HG02588 (cell line): Measurements from ENCODE around the gene TMEM132C.

Experiments used
- ATAC-seq: cut with Tn5 transposase; IDR thresholded peaks from one replicate; pipeline ENCODE4 v1.9.1; 2021; ENCODE audit warnings: mild to moderate bottlenecking, moderate library complexity; ENCODE audit not compliant: unreplicated experiment

The TMEM132C gene

DNA sequence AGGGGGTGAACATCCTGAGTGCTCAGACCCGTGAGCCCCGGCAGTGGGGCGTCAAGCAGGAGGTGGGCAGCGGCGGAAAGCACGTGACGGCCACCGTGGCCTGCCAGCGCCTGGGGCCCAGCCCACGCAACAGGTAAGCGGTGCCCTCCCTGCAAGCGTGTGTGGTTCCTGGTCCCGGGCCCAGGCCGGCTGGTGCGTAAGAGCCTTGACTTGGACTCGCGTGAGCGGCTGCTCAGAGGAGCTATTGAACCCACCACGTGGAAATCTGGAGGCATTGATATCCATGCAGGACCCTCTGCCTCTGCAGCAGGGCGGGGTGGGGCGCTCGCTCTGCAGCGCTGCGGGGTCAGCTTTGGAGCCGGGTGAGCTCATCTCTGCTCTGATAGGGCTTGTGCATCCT is 277.0 kb downstream of the TMEM132C start:
- no peak for ATAC-seq

DNA sequence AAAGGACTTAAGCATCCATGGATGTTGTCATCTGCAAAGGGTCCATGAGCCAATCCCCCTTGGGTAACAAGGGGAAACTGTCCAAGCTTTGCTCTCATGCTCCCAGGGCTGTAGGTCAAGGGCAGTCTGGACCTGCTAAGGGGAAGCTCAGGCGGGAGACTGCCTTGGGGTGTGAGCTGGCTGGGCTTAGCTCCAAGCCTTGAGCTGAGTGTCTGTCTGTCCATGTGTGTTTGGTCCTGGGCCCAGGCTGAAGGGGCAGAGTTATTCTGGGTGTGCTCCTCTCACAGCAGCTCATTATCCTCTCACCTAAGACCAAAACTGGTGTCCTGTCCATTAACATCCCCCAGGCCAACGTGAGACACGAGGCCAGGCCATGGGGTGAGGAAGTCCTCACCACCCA is 282.0 kb downstream of the TMEM132C start:
- ATAC-seq = no peak

DNA sequence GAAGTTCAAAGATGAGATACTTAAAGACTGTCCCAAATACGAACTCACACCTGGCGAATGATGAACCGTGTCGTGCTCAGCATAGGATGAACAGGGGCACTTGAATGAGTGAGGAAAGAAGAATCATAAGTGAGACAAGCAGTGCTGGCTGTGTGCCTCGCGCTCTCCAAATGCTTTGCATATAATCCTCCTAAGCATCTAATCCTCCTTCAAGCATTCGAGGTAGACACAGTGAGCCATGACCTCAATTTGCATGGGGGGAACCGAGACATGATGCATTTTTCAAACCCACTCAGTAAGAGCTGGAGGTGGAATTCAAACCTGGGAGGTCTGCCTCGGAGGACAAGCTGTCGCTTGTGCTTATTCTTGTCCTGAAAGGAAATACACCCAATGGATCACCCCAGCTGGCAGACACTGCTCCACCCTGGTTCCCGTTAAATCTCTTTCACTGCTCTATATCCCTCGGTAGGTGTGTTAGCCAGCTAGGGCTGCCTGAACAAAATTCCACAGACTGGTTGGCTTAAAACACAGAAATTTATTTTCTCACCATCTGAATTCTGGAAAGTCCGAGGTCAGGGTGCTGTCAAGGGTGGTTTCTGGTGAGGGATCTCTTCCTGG is 282.7 kb downstream of the TMEM132C start:
- no peak for ATAC-seq

DNA sequence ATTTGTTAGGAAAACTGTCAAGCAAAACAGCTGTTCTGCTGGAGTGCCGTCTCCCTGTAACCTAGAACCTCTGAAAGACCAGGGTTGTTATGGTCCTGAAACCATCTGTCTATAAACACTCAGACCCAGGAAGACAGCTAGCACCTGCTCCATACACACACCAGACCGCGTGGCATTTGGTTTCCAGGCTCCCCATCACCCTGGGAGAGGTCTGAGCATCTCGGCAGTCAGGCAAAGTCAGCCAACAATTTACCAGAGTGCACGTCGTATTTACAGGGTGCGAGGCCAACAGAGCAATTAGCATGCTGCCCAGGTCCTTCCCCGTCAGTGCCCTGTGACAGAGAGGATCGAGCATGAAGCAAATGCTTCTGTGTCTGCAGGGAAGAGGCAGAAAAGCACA is 284.3 kb downstream of the TMEM132C start:
- ATAC-seq = no peak

DNA sequence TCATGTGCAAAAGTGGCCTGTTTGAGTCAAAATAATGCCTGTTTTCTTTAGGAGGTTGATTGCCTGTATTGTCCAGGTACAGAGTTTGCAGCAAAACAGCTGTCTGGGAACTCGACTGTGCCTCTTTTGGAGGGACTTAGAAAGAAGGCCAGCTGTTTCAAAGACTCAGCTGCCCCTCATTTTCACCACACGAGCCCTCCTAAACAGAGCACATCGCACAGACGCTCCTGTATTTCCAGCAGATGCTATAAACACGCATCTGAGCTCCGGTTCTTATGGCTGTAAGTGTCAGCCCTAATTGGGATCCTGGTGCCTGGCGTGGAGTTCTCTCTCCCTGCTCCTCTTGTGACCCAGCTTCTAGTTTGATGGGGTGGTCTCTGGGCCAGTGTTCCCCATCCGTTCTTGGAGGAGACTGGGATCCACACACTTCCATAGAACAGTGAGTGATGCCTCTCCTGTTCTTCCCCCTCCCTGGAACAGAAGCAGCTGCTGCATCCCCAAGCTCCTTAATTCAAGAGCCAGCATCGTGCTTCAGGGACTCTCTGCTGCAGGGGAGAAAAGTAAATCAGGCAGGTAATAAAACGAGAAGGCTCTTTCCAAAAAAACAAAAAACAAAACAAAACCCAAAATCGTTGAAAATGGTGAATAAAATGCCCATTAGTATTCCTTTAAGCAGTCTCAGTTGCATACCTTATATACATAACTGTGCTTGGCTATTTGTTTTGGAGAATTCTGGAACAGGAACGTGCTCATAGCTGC is 287.8 kb downstream of the TMEM132C start:
- no peak for ATAC-seq

DNA sequence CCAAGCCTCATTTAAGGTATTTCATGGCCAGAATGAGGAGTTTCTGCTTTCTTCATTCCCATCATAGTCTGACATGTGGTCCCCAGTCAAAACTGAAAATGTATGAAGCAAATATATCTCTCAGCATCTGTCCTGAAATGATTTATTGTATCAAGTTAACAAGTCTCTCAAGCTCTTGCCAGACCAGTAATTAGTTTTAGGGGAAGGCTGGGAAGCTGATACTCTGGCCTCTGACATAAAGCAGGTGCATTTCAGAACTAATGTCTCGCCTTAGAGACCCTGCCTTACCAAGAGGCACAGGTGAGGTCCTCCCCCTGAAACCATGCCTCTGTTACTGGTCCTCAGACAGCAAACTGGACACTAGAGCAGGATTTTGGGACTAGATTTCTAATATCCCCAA is 290.3 kb downstream of the TMEM132C start:
- ATAC-seq = no peak

DNA sequence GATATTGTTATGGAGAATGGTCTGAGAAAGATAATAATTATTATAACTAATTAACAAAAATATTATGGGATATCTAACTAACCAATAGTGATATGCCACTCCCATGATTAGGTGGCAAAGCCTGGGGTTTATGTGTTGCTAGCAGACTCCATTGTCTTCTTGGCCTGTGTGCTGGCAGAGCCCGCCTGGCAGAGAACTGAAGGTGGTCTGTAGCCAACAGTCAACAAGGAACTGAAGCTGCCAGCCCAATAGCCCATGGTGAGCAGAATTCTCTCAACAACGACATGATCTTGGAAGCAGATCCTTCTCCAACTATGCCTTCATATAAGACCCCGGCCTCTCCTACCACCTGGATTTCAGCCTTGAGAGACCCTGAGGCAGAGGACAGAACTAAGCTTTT is 298.0 kb downstream of the TMEM132C start:
- ATAC-seq = no peak

DNA sequence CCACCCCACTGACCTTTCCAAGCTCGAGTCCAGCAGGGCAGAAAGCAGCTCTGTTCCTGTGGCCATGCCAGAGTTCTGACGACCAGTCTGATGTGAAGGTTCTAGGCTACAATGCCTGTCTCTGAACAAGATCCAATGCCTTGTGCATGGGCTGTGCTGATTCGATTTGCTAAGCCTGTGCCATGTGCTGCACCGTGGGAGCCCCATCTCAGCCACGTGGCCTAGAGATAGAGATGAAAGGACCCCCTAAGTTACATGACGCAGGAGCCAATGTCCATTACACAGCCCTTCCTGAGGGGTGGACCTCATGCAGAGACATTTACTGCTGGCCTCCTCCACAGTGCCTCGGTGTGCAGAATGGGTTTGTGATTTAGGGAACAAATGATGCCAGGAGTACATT is 300.8 kb downstream of the TMEM132C start:
- ATAC-seq = no peak

DNA sequence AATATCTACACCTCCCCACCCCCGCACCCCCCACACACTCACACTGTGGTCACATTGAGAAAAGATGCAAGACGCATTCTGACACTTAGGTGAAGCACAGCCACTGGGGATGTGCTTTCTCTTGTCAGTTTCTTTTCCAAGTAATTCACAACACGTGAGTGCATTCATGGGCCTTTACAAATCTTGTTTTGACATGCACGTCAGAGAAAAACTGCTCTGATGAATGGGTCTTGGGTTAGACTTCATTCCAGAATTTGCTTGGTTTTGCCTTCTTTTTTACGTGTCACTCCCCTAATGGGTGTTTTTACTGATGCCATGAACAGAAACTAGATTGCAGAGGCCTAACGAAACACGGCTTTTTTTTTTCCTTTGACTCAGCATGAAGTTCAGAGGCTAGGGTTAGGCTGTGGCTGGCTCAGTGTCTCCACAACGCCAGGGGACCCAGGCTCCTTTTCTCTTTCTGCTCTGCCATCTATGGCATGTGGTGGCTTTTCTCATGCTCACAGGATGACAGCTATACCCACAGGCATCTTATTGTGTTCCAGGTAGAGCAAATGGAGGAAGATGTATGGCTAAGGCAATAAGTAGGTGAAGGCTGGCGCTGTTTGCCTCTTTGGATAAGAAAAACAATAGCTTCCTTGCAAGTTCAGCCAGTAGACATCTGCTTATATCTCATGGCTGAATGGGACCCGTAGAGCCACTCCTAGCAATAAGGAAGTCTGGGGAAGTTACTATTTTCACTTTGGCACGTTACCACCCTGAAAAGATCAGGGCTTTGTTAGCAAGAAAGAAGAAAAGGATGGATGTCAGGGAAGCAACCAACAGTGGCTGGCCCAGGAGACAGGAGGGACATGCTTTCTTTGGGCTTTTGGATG is 303.5 kb downstream of the TMEM132C start:
- peak; percentile 84 for ATAC-seq

DNA sequence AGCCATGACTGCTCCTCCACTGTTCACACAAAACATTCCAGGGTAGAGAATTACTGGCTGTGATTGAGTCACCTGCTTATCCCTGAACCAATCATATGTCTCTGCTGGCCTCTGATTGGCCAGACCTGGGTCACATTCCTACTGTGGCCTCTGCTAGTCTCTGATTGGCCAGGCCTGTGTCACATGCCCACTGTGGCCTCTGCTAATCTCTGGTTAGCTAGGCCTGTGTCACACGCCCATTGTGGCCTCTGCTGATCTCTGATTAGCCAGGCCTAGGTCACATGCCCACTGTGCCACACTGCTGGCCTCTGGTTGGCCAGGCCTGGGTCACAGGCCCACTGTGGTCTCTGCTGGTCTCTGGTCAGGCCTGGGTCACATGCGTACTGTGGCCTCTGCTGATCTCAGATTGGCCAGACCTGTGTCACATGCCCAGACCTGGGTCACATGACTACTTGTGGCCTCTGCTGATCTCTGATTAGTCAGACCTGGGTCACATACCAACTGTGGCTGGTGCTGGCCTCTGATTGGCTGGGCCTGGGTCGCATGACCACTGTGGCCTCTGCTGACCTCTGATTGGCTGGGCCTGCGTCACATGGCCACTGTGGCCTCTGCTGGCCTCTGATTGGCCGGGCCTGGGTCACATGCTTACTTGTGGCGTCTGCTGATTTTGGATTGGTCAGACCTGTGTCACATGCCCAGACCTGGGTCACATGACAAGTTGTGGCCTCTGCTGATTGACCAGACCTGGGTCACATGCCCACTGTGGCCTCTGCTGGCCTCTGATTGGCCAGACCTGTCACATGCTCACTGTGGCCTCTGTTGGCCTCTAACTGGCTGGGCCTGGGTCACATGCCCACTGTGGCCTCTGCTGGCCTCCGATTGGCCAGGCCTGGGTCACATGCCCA is 305.2 kb downstream of the TMEM132C start:
- ATAC-seq = no peak

DNA sequence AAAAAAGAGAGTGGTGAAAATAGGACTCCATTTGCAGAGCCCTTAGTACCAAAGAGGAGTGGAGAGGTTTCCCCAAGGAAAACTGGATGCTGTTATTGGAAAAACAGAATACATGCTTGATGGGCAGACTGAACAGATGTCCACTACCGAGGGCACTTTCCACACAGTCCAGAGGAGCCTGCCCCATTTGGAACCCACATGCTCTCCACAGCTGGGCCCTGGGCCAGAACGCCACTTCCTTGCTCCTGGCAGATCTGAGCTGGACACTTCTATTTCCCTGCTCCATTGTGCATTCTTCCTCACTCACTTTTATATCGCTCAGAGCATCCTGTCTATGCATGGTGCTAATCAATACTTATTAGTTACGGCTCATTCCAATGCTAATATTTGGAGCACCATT is 306.9 kb downstream of the TMEM132C start:
- no peak for ATAC-seq

DNA sequence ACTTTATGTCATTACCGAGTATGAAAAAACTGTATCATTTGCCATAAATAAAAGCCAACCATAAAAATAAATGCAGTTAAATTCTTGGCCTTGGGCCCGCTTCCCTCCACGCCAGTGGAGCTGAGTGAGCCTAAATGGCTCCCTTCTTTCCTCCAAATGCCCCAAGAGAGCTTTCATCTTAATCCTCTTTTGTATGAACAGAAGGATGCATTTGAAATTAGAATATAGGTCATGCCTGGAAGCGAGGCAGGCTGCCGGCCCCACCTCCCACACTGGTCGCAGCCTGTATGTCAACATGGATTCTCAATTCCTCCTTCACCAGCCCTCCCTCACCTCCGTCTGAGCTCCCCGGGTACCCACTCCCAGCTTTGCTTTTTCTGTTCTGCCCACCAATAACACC is 311.1 kb downstream of the TMEM132C start:
- ATAC-seq = no peak

DNA sequence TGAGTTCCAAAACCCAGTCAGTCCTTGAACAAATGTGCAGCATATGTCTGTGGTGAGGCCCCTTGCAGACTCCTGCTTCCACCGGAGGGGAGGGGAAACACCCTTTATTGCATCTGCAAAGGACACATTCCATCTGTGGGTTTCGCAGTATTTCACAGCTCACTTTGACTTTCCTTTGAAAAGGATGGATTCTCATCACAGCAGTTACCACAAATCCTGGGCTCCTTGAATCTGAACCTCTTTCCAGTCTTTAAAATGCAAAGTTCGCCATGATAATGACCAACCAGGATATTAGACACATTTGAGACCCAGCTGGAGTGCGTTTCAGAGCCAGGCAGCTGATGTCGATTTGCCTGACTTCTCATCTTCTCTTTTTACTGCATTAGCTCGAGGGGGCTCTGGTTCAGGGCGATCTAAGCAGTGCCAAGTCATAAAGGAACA is 314.4 kb downstream of the TMEM132C start:
- no peak for ATAC-seq

DNA sequence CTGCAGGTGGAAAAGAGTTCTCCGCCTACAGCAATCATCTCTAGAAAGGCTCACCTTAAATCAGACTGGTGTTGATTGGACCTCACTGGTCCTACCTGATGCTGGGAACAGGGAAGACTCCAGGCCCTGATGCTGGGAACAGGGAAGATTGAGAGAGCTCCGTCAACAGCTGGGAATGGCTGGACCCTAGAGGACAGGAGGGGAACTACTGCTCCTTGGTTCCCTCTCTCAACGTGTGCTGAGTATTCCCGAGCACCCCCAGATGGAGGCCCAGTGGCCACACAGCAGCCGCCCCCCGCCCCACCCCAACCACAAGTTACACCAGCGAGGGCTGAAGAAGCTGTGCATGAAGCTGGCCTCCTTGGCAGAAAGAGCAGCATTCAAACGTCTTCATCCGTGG is 316.5 kb downstream of the TMEM132C start:
- ATAC-seq = no peak

DNA sequence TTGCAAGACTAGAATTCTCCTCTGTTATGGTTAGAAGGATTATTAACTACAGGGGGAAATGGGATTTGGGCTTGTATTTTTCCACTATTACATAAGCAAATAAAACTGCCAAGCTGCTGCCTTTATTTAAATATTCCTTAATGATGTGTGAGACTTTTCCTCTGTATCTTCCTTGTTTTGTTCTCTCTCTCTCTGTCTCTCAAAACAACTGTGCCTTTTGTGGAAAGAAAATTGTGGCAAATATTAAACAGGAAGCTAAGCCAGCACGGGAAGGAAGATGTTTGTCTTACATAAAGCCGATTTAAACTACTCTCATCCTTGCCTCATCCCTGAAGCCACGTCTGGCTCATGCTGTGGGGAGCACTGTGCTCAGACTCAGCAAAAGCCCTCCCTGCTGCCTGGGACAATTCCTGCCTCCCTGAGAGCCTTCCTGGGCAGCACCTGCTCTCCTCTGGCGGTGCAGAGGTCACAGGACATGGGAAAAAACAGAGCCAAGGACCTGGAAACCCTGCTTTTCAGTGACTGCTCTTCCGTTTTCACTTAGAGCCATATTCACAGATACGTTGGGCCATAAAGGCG is 319.6 kb downstream of the TMEM132C start:
- no peak for ATAC-seq

DNA sequence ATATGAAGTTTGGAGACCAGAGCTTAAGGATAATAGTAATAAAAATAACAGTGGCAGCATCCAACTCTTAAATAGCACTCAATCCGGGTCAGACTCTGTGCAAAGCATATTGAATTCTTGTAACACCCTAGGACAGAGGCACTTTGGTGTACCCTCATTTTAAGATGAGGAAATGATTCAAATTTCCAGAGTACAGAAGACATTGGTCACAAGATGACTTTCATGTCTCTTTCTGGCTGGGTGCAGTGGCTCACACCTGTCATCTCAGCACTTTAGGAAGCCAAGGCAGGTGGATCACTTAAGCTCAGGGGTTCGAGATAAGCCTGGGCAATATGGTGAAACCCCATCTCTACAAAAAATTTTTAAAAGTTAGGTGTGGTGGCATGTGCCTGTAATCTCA is 320.9 kb downstream of the TMEM132C start:
- no peak for ATAC-seq

DNA sequence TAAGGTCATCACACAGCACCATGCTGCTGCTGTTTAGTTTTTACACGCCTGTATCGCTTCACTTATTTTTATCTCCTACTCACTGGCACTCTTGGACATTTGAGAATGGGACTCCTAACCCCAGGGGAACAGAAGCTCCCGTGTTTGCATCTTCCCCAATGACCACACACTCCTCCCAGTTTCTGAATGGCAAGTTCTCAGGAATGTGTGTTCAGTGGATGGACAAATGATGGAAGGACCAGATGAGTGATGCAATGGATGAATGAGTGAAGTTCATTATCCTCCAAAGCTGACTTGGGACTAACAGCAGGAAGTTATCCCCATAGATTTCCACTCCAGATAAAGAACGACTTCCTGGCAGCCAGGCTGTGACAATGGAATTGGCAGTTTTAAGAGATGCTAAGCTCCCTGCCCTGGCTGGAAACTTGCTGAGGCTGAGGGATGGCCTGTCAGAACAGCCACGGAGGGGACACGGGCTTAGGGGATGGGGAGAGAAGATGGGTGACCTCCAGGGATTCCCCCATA is 325.3 kb downstream of the TMEM132C start:
- ATAC-seq = no peak

DNA sequence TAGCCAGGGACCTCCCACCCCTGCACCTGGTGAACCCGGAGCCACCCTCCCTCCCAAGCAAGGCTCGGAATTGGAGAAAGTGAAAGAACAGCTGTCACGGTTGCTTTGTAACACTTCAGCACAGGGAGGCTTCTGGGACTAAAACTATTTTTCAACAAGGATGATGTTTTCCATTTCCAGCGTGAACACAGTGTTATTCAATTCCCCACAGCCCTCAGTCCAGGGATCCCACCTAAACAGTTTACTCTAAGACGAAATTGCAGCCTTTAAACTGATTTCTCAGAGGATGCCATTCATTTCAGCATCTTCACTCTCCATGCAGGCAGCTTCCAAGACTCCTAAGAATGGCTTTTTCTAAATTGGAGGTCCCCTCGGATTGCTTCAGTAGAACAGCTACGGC is 327.6 kb downstream of the TMEM132C start:
- ATAC-seq = no peak

DNA sequence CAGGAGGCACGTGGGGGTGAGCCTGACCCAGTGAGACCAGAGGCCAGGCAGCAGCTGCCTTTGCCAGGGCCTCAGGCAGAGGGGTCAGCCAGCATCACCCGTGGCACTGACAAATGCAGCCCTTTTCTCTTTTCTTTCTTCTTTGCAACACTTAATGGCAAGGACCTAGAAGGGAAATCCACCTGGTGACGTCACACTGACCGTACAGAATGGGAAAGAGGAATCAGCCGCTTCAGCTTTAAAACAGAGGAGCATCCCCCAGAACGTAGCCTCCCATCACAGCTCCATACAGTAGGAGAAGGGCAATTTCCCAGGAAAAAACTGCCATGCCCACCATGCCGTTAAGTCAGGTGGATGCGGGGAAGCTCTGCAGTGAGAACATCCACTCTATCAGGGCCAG is 328.6 kb downstream of the TMEM132C start:
- no peak for ATAC-seq

DNA sequence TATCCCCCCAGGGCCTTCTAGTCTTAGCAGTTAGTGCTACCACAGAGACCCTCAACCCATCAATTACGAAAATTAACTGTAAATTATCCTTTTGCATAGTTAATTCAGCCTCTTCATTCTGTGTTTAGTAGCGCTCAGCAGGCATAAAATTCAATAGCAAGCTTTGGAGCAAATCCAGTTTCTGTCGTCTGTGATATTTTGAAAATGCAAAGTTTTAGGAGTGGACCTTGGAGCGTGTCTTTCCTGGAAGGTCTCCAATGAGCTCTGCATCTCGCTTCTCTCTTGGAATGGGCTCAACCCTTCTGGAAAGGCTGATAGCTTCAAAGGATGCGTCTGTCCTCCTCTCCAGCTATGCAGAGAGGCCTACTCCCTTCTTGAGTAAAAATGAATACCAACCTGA is 333.9 kb downstream of the TMEM132C start:
- ATAC-seq = no peak
